NB4 (cell line): ENCODE data around the gene EIF2AK2.

ENCODE experiments used
- POLR2A ChIP-seq: IDR thresholded peaks from 2 replicates; pipeline ENCODE4 v1.6.1; 2011; ENCODE audit warnings: mild to moderate bottlenecking; ENCODE audit not compliant: insufficient read length; ENCODE audit errors: extremely low read depth
- TF ChIP-seq, protein P1 (sequence below): IDR thresholded peaks from one replicate; pipeline ENCODE4 v1.5.1; 2012; ENCODE audit warnings: low read depth, low read length
- TF ChIP-seq, protein P2 (sequence below): IDR thresholded peaks from 2 replicates; pipeline ENCODE4 v1.6.1; 2011; ENCODE audit warnings: low read depth, low read length

DNA sequence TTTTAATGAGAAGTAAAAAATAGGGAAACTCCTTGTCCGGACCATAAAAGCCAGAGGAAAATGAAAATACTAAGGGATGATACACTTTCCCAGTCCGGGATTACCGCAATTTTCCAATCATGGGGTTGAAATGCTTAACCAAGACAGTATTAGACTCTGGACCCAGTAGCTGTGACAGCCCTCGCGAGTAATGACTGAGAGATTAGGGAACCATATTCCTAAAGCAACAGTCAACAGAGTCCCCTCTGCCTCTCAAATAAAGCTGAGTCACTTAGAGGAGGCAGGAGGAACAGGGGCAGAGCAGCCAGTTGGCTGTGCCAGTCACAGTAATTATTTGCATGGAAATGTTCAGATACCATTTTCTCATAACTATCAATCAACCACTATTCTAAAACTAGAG, 37.6 kb downstream of the EIF2AK2 start:
- TF ChIP-seq, protein P1, sequence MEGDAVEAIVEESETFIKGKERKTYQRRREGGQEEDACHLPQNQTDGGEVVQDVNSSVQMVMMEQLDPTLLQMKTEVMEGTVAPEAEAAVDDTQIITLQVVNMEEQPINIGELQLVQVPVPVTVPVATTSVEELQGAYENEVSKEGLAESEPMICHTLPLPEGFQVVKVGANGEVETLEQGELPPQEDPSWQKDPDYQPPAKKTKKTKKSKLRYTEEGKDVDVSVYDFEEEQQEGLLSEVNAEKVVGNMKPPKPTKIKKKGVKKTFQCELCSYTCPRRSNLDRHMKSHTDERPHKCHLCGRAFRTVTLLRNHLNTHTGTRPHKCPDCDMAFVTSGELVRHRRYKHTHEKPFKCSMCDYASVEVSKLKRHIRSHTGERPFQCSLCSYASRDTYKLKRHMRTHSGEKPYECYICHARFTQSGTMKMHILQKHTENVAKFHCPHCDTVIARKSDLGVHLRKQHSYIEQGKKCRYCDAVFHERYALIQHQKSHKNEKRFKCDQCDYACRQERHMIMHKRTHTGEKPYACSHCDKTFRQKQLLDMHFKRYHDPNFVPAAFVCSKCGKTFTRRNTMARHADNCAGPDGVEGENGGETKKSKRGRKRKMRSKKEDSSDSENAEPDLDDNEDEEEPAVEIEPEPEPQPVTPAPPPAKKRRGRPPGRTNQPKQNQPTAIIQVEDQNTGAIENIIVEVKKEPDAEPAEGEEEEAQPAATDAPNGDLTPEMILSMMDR: no peak
- TF ChIP-seq, protein P2, sequence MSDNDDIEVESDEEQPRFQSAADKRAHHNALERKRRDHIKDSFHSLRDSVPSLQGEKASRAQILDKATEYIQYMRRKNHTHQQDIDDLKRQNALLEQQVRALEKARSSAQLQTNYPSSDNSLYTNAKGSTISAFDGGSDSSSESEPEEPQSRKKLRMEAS: no peak
- no peak for TF ChIP-seq POLR2A
